Measurements from ENCODE around the gene PABPN1L. TPM values are rescaled to one million over a fixed set of nuclear protein-coding genes. Genes with fewer than 3 reads are reported as not detected.
A peak's percentile ranks its signal among the peaks of the same experiment; 100 is the strongest.

Gene PABPN1L
- total and polyA plus RNA-seq, 2 of the 4 experiments (the other 2 are of a cell fraction) = not detected

- H3K18ac ChIP-seq (ENCODE audit: low read depth, low read length) = no peak overlapping the region
- H4K5ac ChIP-seq (ENCODE audit: low read depth, low read length) = no peak overlapping the region
- no peaks in the 10 kb centered on the region for H3K9me1 ChIP-seq (ENCODE audit: insufficient read depth, low read length)
- no peak overlapping the region for H2AFZ ChIP-seq (replicated peaks; ENCODE audit: low read length, poor library complexity)
- no peak overlapping the region for H2BK5ac ChIP-seq (ENCODE audit: low read depth, low read length, poor library complexity, severe bottlenecking)
- ATAC-seq (ENCODE audit: low read depth) (no peak), DNase-seq (peak; percentile 31)
- H3K4ac ChIP-seq (ENCODE audit: low read depth, low read length) = no peak overlapping the region
- H3K56ac ChIP-seq (ENCODE audit: extremely low read depth, insufficient read depth, low read length) = no peak overlapping the region
- H3K79me1 ChIP-seq (ENCODE audit: low read depth in 1 of 2, low read length in 2 of 2) = peaks cover 4 to 20% of the 10 kb centered on the region in 2 experiments
- in situ Hi-C loops (cut with MboI; ENCODE audit: low sequenced_read_pairs) = no loop called here
- H3K4me3 ChIP-seq (ENCODE audit: insufficient read depth, low read depth, low read length) = no peak overlapping the region
- H2AK5ac ChIP-seq (ENCODE audit: low read depth, low read length) = no peak overlapping the region
- no peak overlapping the region for H3K4me2 ChIP-seq (ENCODE audit: low read depth, low read length)
- ChIA-PET POLR2A (ENCODE audit: unreplicated experiment) (interaction anchor here (1.2 kb wide), 1 partner anchor 11 kb away, joined by 3 read pairs; the partner anchor contains the start of genes GALNS and TRAPPC2L), CTCF (interaction anchor here (1.6 kb wide), 1 partner anchor 12 kb away, joined by 6 read pairs; no protein-coding TSS in a partner anchor)
- H2BK20ac ChIP-seq (ENCODE audit: low read depth, low read length) = no peak overlapping the region
- dilution Hi-C loops (cut with HindIII; ENCODE audit: low sequenced_read_pairs, unreplicated experiment) = no loop called here
- intact Hi-C loops (cut with micrococcal nuclease) = no loop called here
- no peaks in the 10 kb centered on the region for H3K9me3 ChIP-seq (ENCODE audit: control insufficient read depth, insufficient read depth, low read length)
- peaks cover 14% of the 10 kb centered on the region; the same call in 1 of the 2 replicates for H4K20me1 ChIP-seq (ENCODE audit: insufficient read depth, low read length)
- no peak overlapping the region for H2AK9ac ChIP-seq (replicated peaks; ENCODE audit: low read depth, low read length, poor library complexity)
- 92% methylated on average over 8 of the region's 9 CpGs; no CpG with 5 or more reads in 1 of the 2 experiments for WGBS, 2 experiments (ENCODE audit: extremely low coverage in 2 of 2, insufficient read length in 1 of 2)
- peaks cover 3% of the 10 kb centered on the region; the same call in 1 of the 2 replicates for H3K4me1 ChIP-seq (ENCODE audit: control insufficient read depth, insufficient read depth, low read length)
- no peak overlapping the region for H3K14ac ChIP-seq (replicated peaks; ENCODE audit: low read depth, low read length)
- H4K91ac ChIP-seq (ENCODE audit: insufficient read depth, low read depth, low read length) = no peak overlapping the region
- H2BK120ac ChIP-seq (ENCODE audit: low read depth, low read length) = no peak overlapping the region
- BruUV-seq (replicated peaks) = no TSS peak
- H3K36me3 ChIP-seq (ENCODE audit: control insufficient read depth, insufficient read depth, low read length) = peaks cover 18% of the 10 kb centered on the region
- H4K8ac ChIP-seq (ENCODE audit: low read depth in 2 of 2, low read length in 2 of 2) = no peak overlapping the region
- no peak overlapping the region for H3K27ac ChIP-seq (ENCODE audit: insufficient read depth, low read length)
- H3K9ac ChIP-seq (ENCODE audit: low read depth, low read length) = no peak overlapping the region
- TF ChIP-seq USF2 (IDR thresholded peaks at IDR 0.05; ENCODE audit: low read depth, low read length) (peak; percentile 30; the same call in 1 of the 2 replicates), SMC3 (IDR thresholded peaks at IDR 0.05; ENCODE audit: low read depth, low read length) (no peak), ELK1 (IDR thresholded peaks at IDR 0.05; ENCODE audit: borderline replicate concordance, low read depth, low read length) (no peak)
- H2BK15ac ChIP-seq (ENCODE audit: low read depth, low read length) = no peak overlapping the region
- no peak overlapping the region for H3K23ac ChIP-seq (ENCODE audit: low read depth, low read length)
- no peaks in the 10 kb centered on the region for H3K27me3 ChIP-seq (ENCODE audit: control insufficient read depth, insufficient read depth, low read length)
These were observed 20.4 kb downstream of the PABPN1L start for GRCh38 chr16:88846088-88846487.

Measured in IMR-90 (cell line).